PFSK-1 (cell line): ENCODE data around the gene TLK1.

ENCODE experiments used
- REST ChIP-seq, 2 experiments: IDR thresholded peaks; 2 replicates each; pipeline versions ENCODE4 v1.6.1 to v1.8.0; 2011 to 2012; ENCODE audit warnings: low read depth in 2 of 2, low read length in 2 of 2, control low read depth in 1 of 2, inconsistent platforms in 1 of 2, mild to moderate bottlenecking in 1 of 2, moderate library complexity in 1 of 2; ENCODE audit not compliant: insufficient read depth in 1 of 2
- TAF1 ChIP-seq: IDR thresholded peaks from 2 replicates; pipeline ENCODE4 v1.6.1; 2012; ENCODE audit warnings: low read length, control low read depth, borderline replicate concordance; ENCODE audit not compliant: insufficient read depth

GRCh38 chr2:171107803-171108202, 52.9 kb downstream of the TLK1 start:
- TF ChIP-seq REST (IDR thresholded peaks at IDR 0.05; ENCODE audit: insufficient read depth in 1 of 2, low read depth in 2 of 2, low read length in 2 of 2) (no peak), TAF1 (no peak)
